ENCODE measurements around the gene LMOD2.

- TF ChIP-seq CTCF (IDR thresholded peaks at IDR 0.05; ENCODE audit: low read depth, low read length) (no peak), EZH2phosphoT487 (IDR thresholded peaks at IDR 0.05; ENCODE audit: low read depth) (no peak)
Observed at GRCh38 chr7:123710683-123711082, 55.0 kb downstream of the LMOD2 start.

All from OCI-LY3 (cell line).